IMR-90 (cell line): ENCODE results near the gene MMD2.

Experiments used
- CEBPB ChIP-seq: IDR thresholded peaks from 2 replicates; pipeline ENCODE4 v1.6.1; 2012; ENCODE audit warnings: low read depth, low read length, improper control_type of control experiment
- CHD1 ChIP-seq: IDR thresholded peaks from 2 replicates; pipeline ENCODE4 v1.6.1; 2012; ENCODE audit warnings: low read depth, low read length, improper control_type of control experiment
- ELK1 ChIP-seq: fragments of 150-350 bp; IDR thresholded peaks from 2 replicates; pipeline ENCODE4 v1.6.1; 2016; ENCODE audit warnings: low read depth, mild to moderate bottlenecking, low read length, moderate library complexity, borderline replicate concordance
- FOS ChIP-seq: fragments of 150-350 bp; IDR thresholded peaks from 2 replicates; pipeline ENCODE4 v1.6.1; 2016; ENCODE audit warnings: low read depth, low read length
- MAZ ChIP-seq: IDR thresholded peaks from 2 replicates; pipeline ENCODE4 v1.6.1; 2012; ENCODE audit warnings: low read depth, mild to moderate bottlenecking, low read length, improper control_type of control experiment, moderate library complexity, borderline replicate concordance
- POLR2A ChIP-seq: IDR thresholded peaks from 2 replicates; pipeline ENCODE4 v1.6.1; 2012; ENCODE audit warnings: mild to moderate bottlenecking, low read depth, low read length
- RAD21 ChIP-seq: IDR thresholded peaks from 2 replicates; pipeline ENCODE4 v1.6.1; 2012; ENCODE audit warnings: low read length, improper control_type of control experiment
- RCOR1 ChIP-seq: IDR thresholded peaks from 2 replicates; pipeline ENCODE4 v1.6.1; 2012; ENCODE audit warnings: mild to moderate bottlenecking, low read length, improper control_type of control experiment; ENCODE audit not compliant: insufficient replicate concordance
- RFX5 ChIP-seq: IDR thresholded peaks from 2 replicates; pipeline ENCODE4 v1.8.0; 2012; ENCODE audit warnings: low read depth, mild to moderate bottlenecking, low read length, moderate library complexity
- SMC3 ChIP-seq: fragments of 150-350 bp; IDR thresholded peaks from 2 replicates; pipeline ENCODE4 v1.6.1; 2016; ENCODE audit warnings: low read depth, mild to moderate bottlenecking, antibody characterized with exemption, low read length, moderate library complexity
- TF ChIP-seq, protein P1 (sequence below): conservative IDR thresholded peaks from 2 replicates; pipeline ENCODE4 v1.5.1; 2012; ENCODE audit warnings: mild to moderate bottlenecking, low read depth, low read length, improper control_type of control experiment
- TF ChIP-seq, protein P2 (sequence below): fragments of 150-350 bp; IDR thresholded peaks from 2 replicates; pipeline ENCODE4 v1.6.1; 2017; ENCODE audit warnings: mild to moderate bottlenecking, antibody characterized with exemption, low read length, low read depth

DNA sequence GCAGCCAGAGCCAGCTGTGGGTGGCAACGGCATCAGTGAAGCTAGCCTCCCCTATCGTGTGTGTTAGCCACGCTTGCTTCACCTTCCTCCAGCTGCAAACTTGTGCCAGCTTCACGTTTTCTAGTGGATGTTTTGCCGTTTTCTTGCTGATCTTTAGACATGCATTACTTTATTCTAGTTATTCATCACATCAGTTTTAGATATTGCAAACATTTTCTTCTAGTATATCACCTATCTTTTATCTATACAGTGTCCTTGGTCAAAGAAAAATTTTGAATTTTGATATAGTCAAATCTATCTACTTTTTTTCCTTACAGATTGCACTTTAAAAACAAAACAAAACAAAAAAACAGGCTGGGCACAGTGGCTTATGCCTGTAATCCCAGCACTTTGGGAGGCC is 90.5 kb downstream of the MMD2 start:
- TF ChIP-seq CEBPB (no peak), RAD21 (no peak), POLR2A (no peak), RCOR1 (no peak), RFX5 (no peak), ELK1 (no peak), CHD1 (no peak), SMC3 (no peak), MAZ (no peak), FOS (no peak)
- TF ChIP-seq, protein P1, sequence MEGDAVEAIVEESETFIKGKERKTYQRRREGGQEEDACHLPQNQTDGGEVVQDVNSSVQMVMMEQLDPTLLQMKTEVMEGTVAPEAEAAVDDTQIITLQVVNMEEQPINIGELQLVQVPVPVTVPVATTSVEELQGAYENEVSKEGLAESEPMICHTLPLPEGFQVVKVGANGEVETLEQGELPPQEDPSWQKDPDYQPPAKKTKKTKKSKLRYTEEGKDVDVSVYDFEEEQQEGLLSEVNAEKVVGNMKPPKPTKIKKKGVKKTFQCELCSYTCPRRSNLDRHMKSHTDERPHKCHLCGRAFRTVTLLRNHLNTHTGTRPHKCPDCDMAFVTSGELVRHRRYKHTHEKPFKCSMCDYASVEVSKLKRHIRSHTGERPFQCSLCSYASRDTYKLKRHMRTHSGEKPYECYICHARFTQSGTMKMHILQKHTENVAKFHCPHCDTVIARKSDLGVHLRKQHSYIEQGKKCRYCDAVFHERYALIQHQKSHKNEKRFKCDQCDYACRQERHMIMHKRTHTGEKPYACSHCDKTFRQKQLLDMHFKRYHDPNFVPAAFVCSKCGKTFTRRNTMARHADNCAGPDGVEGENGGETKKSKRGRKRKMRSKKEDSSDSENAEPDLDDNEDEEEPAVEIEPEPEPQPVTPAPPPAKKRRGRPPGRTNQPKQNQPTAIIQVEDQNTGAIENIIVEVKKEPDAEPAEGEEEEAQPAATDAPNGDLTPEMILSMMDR, result no peak
- TF ChIP-seq, protein P2, sequence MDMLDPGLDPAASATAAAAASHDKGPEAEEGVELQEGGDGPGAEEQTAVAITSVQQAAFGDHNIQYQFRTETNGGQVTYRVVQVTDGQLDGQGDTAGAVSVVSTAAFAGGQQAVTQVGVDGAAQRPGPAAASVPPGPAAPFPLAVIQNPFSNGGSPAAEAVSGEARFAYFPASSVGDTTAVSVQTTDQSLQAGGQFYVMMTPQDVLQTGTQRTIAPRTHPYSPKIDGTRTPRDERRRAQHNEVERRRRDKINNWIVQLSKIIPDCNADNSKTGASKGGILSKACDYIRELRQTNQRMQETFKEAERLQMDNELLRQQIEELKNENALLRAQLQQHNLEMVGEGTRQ, result no peak
